HTERT RPE-1 (cell line): ENCODE measurements around the gene RFXANK.
"Not testable (repeated sequence)": the region's sequence is repeated elsewhere in the genome, so short reads cannot be mapped to it uniquely, and the experiment has no call there.

ENCODE experiments used
- in situ Hi-C: fragments of 300-500 bp; cut with MboI; formaldehyde crosslinking; loops from 4 replicates; pipeline ENCODE4 v1.14.3; 2020; ENCODE audit warnings: low sequenced_read_pairs

RFXANK gene

DNA sequence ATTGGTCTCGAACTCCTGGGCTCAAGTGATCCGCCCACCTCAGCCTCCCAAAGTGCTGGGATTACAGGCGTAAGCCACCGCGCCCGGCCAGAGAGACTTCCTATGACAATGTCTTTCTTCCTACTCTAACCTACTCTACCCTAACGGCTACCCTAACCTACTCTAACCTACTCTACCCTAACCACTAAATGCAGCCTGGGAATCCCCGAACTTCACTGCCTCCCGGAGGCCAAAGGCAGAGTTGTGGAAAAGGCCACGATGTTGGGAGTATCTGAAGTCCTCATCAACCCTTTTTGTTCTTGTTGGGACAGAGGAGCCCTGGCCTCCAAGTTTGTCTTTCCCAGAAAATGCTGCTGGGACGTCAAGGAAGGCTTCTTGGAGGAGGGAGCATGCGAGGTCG, 12.1 kb downstream of the RFXANK start:
- in situ Hi-C loops: no loop called here

DNA sequence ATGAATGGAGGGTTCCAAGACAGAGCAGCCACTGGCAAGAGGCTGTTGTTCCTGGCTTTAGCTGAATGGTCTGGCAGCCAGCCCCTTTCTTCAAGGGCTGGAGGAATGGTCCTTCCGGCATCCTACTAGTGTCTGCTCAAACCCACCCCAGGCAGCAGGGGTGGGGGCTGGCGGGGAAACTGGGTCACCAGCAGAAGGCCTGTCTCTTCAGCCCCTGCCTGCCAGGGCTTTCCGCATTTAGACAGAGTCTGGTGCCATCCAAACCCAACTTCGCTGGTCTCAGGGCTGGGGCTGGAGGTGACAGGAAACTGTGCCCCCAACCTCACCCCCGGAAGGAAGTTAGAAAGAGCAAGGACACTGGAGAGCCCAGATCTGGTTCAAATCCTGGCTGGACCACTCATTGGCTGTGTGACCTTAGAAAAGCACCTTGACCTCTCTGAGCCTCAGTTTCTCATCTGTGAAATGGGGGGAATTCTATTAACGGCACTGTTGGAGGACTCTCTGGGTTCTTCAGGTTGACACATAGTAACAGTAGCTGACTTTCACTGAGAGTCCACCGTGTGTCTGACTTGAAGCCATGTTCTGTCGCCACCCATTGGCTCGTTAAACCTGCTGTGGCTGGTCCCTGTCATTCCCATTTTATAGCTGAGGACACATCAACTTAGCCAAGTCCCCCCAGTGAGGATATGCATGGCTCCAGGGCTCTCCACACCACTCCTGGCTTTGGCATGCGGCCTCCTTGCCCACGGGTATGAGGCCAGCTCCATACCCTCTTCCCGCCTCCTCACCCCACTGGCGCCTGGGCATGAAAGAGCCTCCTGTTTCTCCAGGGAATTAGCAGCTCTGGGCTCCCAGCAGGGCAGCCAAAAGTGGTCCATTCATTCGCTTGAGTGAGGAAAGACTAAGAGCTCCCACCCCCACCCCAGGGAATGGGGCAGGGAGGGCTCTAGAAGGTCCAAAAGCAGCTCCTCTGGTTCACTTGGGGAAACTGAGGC, 13.7 kb downstream of the RFXANK start:
- in situ Hi-C loops: no loop called here

DNA sequence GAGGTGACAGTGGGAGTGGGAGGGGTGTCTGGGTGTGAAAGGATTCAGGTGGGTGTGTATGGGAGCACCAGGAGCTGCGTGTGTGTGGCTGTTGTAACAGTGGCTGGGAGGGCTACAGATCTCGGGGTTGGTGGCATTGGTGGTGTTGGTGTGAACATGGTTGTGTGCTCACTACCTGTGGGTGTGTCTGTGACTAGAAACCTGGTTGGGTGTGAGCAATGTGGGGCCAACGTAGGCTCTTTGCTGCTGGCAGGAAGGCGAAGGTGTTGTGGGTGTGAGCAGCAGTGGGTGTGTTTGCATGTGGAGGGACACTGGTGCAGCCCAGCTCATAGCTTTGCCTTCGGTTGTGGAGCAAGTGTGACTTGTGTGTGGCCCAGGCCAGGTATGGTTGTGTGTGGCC, 14.9 kb downstream of the RFXANK start:
- in situ Hi-C loops: no loop called here

DNA sequence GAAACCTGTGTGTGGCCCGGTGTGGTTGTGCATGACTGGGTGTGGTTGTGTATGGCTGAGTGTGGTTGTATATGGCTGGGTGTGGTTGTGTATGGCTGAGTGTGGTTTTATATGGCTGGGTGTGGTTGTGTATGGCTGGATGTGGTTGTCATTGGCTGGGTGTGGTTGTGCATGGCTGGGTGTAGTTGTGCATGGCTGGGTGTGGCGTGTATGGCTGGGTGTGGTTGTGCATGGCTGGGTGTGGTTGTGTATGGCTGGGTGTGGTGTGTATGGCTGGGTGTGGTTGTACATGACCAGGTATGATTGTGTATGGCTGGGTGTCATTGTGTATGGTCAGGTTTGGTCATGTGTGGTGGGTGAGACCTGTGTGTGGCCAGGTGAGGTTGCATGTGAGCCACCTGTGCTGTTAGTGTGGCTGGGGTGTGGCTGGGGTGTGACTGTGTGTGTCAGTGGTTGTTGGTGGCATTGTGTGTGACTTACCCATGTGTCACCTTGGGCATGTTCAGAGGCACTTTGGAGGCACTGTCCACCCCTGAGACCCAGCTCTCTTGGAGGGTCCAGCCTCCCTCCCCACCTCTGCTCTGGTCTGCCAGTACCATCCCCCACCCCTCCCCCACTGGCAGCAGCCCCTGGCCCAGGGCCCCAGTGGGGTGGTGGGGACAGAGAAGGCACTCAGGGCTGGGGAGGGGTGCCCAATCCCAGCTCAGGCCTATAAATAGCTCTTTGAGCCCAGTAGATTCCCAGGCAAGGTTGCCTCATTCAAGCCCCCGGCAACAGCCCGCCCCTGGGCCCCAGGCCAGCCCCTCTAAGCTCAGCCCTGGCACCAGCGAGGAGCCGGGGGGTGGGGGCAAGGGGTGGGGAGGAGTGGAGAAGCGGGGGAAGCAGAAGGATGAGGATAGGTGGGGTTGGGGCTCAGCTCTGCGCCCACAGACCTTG, 15.8 kb downstream of the RFXANK start:
- in situ Hi-C loops: no loop called here

GRCh38 chr19:19209372-19209771, 17.3 kb downstream of the RFXANK start:
- in situ Hi-C loops: no loop called here

- in situ Hi-C loops: no loop called here
Observed at GRCh38 chr19:19211499-19212420, 19.7 kb downstream of the RFXANK start, which contains the start of gene NCAN. Gene NCAN, plus strand, starts transcription at chr19:19211958. Its CDS starts 4,996 bp downstream, at chr19:19216954.

DNA sequence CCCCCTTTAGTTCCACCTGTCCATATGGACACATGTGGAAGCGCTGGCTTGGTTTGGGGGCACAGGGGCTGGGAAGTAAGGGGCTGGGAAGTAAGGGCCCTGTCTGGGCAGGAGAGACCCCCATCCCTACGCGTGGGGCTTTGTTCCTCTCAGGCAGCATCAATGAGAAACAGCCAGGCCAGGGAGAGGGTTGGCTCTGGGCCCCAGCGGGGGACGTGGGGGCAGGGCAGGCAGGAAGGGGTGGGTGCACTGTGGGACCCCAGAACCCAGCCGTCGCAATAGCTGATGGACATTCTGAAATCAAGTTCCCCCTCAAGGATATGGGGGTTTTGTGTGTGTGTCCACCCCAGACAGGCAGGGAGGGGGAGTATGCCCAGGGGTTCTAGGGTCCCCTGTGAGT, 20.9 kb downstream of the RFXANK start:
- in situ Hi-C loops: no loop called here

GRCh38 chr19:19213426-19214158, 21.5 kb downstream of the RFXANK start:
- in situ Hi-C loops: no loop called here

DNA sequence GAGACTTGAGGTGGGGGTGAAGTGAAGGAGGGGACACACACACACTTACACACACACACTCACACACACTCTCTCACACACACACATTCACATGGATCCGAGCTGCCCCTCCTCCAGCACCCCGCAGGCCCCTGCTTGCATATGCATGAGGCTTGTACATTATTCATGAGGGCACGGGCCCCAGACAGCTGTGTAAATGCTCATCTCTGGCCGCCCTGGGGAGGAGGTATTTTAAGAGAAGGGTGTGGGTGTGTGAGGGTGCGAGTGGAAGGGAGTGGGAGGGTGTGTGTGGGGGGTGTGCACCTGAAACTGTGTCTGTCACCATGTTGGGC, 22.1 kb downstream of the RFXANK start:
- in situ Hi-C loops: no loop called here

DNA sequence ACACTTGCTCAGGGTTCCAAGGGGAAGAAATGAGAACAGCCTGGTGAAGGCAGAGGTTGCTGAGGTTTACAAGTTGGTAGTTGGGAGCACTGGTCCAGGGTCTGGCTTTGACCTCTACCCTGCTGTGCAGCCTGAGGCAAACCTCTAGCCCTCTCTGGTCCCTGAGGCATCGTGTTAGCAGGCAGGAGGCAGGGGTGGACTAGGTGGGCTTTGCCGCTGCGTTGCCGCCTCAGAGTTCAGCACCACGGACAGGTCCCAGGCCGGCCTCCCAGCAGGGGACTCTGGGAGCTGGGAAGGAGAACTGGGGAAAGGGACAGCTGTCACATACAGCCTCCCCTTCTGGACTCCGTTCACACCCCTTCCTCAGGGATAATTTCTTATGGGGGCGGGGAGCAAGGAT, 22.8 kb downstream of the RFXANK start:
- in situ Hi-C loops: no loop called here

DNA sequence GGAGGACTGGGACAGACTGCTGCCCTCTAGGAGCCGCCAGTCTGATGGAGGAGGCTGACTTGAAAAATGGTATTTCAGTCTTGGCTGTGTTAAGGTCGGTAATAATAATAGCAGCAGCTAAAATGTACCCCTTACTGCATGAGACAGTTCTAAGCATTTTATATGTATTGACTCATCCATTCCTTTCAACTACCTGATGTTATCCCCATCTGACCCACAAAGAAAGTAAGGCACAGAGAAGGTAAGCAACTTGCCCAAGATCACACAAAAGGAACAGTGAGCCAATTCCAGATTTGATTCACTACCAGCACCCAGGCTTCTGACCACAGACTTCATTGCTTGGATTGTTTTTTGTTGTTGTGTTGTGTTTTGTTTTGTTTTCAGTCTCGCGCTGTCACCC, 23.7 kb downstream of the RFXANK start:
- in situ Hi-C loops: no loop called here

DNA sequence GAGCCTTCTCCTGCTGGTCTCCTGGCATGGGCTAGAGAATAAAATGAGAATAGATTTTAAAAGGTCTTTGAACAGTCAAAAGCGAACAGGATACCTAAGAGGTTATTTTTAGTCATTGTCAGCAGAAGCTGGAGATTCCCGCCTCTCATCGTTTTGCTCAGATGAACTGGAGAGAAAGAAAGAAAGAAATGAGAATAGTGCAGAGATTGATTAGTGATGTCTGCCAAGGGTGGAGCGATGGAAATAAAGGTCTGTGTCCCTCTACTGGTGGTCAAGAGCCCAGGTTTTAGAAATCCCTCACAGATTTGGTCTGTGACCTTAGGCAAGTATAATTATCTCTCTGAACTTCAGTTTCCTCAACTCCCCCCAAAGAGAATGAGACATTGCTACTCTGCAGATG, 25.0 kb downstream of the RFXANK start:
- in situ Hi-C loops: no loop called here

DNA sequence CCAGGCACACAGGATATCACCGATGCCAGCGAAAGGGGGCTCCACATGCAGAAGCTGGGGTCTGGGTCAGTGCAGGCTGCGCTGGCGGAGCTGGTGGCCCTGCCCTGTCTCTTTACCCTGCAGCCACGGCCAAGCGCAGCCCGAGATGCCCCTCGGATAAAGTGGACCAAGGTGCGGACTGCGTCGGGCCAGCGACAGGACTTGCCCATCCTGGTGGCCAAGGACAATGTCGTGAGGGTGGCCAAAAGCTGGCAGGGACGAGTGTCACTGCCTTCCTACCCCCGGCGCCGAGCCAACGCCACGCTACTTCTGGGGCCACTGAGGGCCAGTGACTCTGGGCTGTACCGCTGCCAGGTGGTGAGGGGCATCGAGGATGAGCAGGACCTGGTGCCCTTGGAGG, 26.9 kb downstream of the RFXANK start:
- in situ Hi-C loops: no loop called here

DNA sequence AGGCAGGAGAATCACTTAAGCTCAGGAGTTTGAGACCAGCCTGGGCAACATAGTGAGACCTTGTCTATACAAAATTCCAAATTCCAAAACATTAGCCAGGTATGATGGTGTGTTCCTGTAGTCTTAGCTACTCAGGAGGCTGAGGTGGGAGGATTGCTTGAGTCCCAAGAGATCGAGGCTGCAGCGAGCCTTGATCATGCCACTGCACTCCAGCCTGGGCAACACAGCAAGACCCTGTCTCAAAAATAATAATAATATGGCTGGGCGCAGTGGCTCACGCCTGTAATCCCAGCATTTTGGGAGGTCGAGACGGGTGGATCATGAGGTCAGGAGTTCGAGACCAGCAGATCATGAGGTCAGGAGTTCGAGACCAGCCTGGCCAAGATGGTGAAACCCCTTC, 28.9 kb downstream of the RFXANK start:
- in situ Hi-C loops: not testable (repeated sequence)

DNA sequence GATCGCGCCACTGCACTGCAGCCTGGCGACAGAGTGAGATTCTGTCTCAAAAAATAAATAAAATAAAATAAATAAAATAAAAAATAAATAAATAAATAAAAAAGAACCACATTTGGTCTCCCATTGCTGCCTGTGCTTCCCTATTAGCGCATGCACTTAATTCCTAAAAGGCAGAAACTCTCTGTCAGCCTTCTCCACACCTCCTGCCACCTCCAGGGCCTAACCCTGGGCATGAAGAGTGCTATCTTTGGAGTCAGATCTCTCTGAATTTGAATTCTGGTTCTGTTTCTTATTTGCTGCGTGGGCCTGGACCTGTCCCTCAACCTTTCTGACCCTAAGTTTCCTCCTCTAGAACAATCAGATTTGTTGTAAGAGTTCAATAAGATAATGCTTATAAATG, 31.0 kb downstream of the RFXANK start:
- in situ Hi-C loops: no loop called here

DNA sequence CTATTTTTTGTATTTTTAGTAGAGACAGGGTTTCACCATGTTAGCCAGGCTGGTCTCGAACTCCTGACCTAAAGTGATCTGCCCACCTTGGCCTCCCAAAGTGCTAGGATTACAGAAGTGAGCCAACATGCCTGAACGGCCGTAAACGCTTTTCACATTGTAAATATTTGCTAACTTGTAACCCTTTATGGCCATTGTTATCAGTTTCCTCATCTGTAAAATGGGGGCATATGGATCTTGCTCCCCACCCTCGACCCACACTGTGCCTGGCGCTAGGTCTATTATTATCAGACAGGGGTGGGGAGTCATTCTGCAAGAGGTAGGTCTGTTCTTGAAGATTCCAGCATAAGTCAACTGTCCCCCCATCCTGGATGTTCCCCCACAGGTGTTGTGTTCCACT, 31.6 kb downstream of the RFXANK start:
- in situ Hi-C loops: no loop called here

- in situ Hi-C loops: no loop called here
Observed at GRCh38 chr19:19224150-19224851, 32.2 kb downstream of the RFXANK start.

DNA sequence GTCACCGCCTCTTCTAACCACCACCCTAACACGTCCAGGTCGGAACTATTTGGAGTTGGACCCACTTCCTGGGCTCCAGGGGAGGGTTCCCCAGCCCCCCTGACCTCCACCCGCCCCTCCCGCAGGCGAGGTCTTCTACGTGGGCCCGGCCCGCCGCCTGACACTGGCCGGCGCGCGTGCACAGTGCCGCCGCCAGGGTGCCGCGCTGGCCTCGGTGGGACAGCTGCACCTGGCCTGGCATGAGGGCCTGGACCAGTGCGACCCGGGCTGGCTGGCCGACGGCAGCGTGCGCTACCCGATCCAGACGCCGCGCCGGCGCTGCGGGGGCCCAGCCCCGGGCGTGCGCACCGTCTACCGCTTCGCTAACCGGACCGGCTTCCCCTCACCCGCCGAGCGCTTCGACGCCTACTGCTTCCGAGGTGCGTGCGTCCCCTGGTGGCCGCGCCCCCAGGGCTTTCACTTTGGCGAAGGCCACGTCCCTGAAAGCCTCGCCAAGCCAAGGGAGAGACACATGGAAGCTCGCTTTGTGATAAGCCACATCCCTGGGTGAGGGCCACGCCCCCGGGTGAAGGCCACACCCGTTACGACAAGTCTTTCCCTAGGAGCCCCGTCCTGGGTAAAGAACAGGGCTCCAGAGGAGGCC, 32.9 kb downstream of the RFXANK start:
- in situ Hi-C loops: no loop called here

DNA sequence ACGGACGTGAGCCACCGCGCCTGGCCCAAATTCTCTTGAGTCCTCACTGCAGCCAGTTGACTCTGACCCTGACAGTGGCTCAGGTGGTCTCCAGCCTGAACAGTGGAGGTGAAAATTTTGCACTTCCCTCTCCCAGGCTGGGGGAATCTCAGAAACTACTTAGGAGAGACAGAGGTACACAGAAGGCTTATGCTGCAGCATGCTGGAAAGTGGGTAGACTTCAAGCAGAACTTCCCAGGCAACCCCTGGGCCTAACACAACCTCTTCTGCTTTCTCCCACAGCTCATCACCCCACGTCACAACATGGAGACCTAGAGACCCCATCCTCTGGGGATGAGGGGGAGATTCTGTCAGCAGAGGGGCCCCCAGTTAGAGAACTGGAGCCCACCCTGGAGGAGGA, 34.1 kb downstream of the RFXANK start:
- in situ Hi-C loops: no loop called here
